HG02870 (cell line): ENCODE data around the gene GLYATL1B.

Experiments used
- ATAC-seq: cut with Tn5 transposase; IDR thresholded peaks from one replicate; pipeline ENCODE4 v1.9.1; 2021; ENCODE audit warnings: mild to moderate bottlenecking, moderate library complexity; ENCODE audit not compliant: unreplicated experiment

GLYATL1B gene

GRCh38 chr11:59144096-59144495 lies 58.0 kb downstream of the GLYATL1B start:
- ATAC-seq = no peak
